Esophagus muscularis mucosa (tissue), 3 donors: ENCODE results near the gene SETBP1.

Source experiments
- CTCF ChIP-seq, 3 experiments: fragments of 200-600 bp in 2 of 3; fragments of 450-650 bp in 1 of 3; sonication (generic) in 2 of 3; IDR thresholded peaks; one replicate each; pipeline ENCODE4 v1.5.1; 2017 to 2019; ENCODE audit warnings: antibody characterized with exemption in 3 of 3, mild to moderate bottlenecking in 2 of 3, moderate library complexity in 1 of 3
- EP300 ChIP-seq: sonication (generic); formaldehyde crosslinking; IDR thresholded peaks from one replicate; pipeline ENCODE4 v1.6.1; 2017; ENCODE audit warnings: antibody characterized with exemption

DNA sequence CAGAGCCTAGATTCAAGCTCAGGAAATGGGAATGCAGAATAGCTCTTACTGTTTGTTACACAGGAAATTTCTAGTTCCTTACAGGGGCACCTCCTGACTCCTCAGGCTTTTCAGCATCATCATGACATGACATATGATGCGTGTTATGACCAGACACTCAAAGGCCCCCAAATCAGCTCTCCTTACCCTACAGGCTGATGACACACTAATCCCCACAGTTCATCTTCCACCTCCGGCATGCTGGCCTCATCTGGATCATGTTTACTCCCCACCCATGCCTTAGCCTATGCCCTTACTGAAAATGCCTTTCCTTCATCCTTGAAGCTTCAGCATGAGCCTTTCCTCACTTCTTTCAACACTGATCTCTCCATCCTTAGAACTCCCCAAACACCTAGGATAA, 356.9 kb downstream of the SETBP1 start:
- TF ChIP-seq CTCF (IDR thresholded peaks at IDR 0.05) (no peak), EP300 (no peak)
